Left ventricle myocardium superior (tissue), 1 donor: Measurements from ENCODE around the gene MUC6. TPM values are rescaled to one million over a fixed set of nuclear protein-coding genes. Genes with fewer than 3 reads are reported as not detected.

Experiments
- ATAC-seq: fragments of 200-7000 bp; cut with Tn5 transposase; one replicate; pipeline ENCODE4 v1.9.1; 2020; ENCODE audit warnings: mild to moderate bottlenecking, moderate library complexity
- DNase-seq: peaks from one replicate; pipeline ENCODE4 v3.0.0-alpha.2; 2020
- intact Hi-C: fragments of 100-400 bp; cut with micrococcal nuclease; formaldehyde crosslinking; loops from one replicate; pipeline ENCODE4 v1.11.0; 2022
- total RNA-seq: library from RNA; stranded (reverse); fragmentation: NEBNext Ultra II Directional; extraction: Animal tissue kit (Norgen Biotek cat#: 25700); gene quantifications from one replicate; pipeline ENCODE4 v1.2.1, GENCODE V29; 2021
- donor health status: DM: no; HTN: yes; CAD: no; lungs with severe emphysema.

Gene MUC6
- total RNA-seq, 1 donor from 2014 or later: not detected

DNA sequence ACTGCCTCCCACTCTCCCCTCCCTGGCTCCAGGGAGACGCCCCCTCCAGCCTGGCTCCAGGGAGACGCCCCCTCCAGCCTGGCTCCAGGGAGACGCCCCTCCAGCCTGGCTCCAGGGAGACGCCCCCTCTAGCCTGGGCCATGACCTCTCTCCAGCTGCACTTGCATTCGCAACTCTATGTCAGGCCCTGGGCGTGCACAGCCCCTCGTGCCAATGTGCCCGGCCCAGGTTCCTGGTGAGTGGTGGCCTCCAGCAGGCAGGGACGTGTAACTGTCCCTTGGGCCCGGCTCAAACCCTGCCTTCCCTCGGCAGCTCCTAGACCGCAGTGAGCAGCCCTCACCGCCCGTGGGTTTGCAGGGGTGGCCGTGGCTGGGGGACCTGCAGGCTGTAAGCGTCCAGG lies 6.9 kb downstream of the MUC6 start:
- ATAC-seq (no peak), DNase-seq (no peak)
- intact Hi-C loops: no loop called here

- ATAC-seq (no peak), DNase-seq (no peak)
- intact Hi-C loops: no loop called here
Observed at GRCh38 chr11:1029051-1029450, 7.5 kb downstream of the MUC6 start.

- no peak for DNase-seq
- ATAC-seq: no peak
- intact Hi-C loops: no loop called here
Observed at GRCh38 chr11:1028616-1029015, 7.9 kb downstream of the MUC6 start.

GRCh38 chr11:1028291-1028540 lies 8.3 kb downstream of the MUC6 start:
- intact Hi-C loops: no loop called here
- DNase-seq (no peak), ATAC-seq (no peak)

- ATAC-seq (no peak), DNase-seq (no peak)
- intact Hi-C loops: no loop called here
Observed at GRCh38 chr11:1027483-1028290, 8.8 kb downstream of the MUC6 start.

DNA sequence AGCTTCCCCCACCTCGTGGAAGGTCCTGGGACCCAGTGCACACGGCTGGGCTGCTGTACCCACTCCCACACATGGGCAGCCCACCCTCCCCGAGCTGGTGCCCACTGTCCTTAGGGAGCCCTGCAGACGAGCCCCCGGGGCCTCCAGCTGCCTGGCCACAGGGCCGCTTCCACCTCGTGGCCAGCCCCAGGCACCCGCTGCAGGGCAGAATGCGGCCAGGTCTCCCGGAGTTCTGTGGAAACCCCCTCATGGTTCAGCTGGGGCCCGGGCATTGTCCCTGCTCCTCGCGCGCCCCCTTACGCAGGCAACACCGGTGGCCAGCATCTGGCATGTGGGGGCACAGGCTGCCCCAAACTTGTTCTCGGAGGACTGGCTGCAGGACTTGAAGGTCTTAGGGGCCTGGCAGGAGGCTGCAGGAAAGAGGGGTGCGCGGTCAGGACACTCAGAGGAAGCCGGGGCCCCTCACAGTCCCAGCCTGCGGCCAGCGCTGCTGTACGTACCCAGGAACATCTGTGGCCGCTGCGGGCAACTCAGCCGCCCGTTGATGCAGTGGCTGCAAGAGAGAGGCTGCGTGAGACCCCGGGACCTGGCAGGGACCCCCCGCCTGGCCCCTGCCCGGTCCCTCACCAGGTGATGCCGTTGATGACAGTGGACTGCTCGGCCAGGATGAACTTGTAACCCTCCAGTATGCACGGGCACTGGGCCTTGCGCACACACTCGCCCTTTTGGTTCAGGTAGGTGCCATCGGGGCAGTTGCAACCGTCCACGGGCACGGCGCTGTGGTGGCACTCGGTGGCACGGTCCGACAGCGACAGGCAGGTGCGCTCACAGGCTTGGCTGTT lies 9.7 kb downstream of the MUC6 start:
- intact Hi-C loops: no loop called here
- ATAC-seq (no peak), DNase-seq (no peak)

- DNase-seq (no peak), ATAC-seq (no peak)
- intact Hi-C loops: no loop called here
Observed at GRCh38 chr11:1026163-1026450, 10.4 kb downstream of the MUC6 start.

- intact Hi-C loops: no loop called here
- ATAC-seq (no peak), DNase-seq (no peak)
Observed at GRCh38 chr11:1025410-1026162, 10.9 kb downstream of the MUC6 start.

GRCh38 chr11:1024597-1025409 lies 11.7 kb downstream of the MUC6 start:
- no peak for DNase-seq
- no peak for ATAC-seq
- intact Hi-C loops: no loop called here

- intact Hi-C loops: no loop called here
- DNase-seq: no peak
- ATAC-seq: no peak
Observed at GRCh38 chr11:1023811-1024596, 12.5 kb downstream of the MUC6 start.

DNA sequence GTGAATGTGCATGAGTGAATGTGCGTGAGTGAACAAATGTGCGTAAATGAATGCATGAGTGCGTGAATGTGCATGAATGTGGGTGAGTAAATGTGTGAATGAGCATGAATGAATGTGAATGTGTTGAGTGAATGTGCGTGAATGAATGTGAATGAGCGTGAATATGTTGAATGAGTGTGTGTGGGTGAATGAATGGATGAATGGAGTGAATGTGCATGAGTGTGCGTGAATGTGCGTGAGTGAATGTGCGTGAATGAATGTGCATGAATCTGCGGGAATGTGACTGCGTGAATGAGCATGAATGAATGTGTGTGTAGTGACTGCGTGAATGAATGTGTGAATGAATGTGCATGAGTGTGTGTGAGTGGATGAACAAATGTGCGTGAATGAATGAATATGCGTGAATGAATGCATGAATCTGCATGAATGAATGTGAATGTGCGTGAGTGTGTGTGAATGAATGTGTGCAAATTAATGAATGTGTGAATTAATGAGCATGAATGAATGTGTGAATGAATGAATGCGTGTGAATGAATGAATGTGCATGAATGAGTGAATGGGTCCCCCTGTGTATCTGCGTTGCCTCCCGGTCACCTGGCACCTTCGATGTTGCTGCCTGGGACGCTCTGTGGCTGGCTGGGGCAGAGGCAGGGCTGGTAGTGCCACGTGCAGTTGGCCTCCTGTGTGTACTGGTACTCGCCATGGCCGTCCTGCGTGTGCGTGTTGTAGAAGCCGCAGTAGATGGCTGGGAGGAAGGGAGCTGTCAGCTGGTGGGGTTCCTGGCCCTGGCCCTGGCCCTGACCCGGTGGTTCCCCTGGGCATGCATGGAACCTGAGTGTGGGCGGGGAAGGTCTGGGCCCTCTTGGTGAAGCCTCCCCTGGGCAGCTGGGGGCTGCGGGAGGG lies 13.4 kb downstream of the MUC6 start:
- DNase-seq (no peak), ATAC-seq (no peak)
- intact Hi-C loops: no loop called here

DNA sequence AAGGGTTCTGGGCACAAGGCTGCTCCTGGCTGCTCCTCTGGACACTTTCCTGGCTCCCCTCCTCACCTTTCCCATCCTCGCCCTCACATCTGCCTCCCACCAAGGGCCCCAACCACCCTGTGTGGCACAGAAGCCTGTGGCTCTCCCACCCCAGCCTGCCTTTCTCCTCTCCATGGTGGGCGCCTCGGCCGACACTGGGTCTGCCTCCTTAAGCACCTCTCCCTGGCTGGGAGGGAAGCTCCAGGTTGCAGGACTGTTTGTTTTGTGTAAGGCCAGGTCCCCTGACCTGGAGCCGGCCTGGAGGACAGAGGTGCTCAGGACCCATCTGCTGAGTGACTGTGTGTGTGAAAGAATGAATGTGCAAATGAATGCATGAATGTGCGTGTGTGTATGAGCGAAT lies 14.1 kb downstream of the MUC6 start:
- intact Hi-C loops: no loop called here
- ATAC-seq (no peak), DNase-seq (no peak)

DNA sequence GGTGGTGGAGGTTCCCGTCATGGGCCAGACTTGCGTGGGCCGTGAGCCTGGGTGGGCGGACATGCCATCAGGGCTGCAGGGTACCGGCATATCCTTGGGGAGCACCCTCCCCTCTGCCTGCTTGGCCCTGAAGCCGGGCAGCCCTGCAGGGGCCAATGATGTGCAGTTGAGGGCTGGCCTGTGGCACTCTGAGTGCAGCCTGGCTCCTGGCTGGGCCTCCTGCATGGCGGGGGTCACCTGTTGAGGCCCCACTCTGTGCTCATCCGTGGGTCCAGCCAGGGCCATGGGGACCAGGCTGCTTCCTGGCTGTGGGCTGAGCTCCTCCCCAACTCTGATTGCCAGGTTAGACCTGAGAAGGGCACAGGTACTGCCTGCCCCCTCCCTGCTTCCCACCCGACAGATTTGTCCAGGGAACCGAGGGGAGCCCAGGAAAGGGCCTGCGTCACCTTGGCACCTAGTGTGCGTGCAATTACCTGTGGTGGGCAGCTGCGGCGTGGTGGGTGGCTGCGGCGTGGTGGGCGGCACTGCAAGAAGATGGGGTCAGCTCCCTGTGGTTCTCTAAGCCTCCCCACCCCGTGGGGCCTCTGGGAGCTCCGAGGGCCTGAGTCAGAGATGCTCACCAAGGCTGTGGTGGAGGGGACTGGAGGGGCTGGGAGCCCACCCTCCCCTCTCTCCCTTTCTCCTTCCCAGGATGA lies 16.2 kb downstream of the MUC6 start:
- intact Hi-C loops: no loop called here

GRCh38 chr11:1019321-1019910 lies 17.1 kb downstream of the MUC6 start:
- intact Hi-C loops: no loop called here
- DNase-seq (no peak), ATAC-seq (no peak)

More for the DNA sequence above, 16.2 kb downstream of the MUC6 start:
- DNase-seq: no peak
- ATAC-seq: no peak

GRCh38 chr11:1018091-1018490 lies 18.4 kb downstream of the MUC6 start:
- DNase-seq (no peak), ATAC-seq (no peak)
- intact Hi-C loops: no loop called here

DNA sequence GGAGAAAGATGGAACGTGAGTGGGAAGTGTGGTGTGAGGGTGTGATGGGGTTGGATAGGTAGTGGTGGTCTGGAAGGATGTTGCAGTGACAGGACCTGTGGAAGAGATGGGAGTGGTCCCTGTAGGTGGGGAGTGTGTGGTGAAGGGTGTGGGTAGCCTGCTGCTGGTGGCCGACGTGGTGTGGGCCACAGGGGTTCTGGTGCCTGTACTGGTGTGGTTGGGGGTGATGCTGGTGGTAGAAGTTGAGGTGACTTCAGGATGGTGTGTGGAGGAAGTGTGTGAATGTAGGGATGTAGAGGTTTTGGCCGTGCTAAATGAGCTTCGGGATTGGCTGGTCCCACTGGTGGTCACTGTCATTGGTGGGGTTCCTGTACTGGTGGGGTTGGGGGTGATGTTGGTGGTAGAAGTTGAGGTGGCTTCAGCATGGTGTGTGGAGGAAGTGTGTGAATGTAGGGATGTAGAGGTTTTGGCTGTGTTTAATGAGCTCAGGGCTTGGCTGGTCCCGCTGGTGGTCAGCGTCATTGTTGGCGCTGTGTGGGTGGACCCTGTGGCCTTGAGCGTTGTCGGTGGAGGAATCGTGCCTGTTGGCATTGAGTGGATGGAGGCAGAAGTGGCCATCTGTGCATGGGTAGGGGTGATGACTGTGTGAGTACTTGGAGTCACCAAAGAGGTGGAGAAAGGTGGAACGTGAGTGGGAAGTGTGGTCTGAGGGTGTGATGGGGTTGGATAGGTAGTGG lies 19.1 kb downstream of the MUC6 start:
- intact Hi-C loops: no loop called here

More for the DNA sequence above, 19.1 kb downstream of the MUC6 start:
- ATAC-seq (peak; percentile 24), DNase-seq (no peak)
